Omental fat pad (tissue), 4 donors: ENCODE measurements around the gene SYT1. TPM values are rescaled to one million over a fixed set of nuclear protein-coding genes. Genes with fewer than 3 reads are reported as not detected.

ENCODE experiments used
- ATAC-seq: fragments of 150-250 bp; one replicate; pipeline ENCODE4 v1.9.1; 2016; ENCODE audit warnings: mild to moderate bottlenecking, moderate library complexity; ENCODE audit not compliant: low FRiP score
- DNase-seq: peaks from one replicate; pipeline ENCODE4 v3.0.0-alpha.2; 2019; ENCODE audit warnings: low spot score
- CTCF ChIP-seq, 3 donors: fragments of 450-650 bp; IDR thresholded peaks; one replicate each; pipeline ENCODE4 v1.5.1; 2016 to 2017; ENCODE audit warnings: antibody characterized with exemption in 3 of 3, mild to moderate bottlenecking in 3 of 3, moderate library complexity in 2 of 3
- total RNA-seq, 4 donors: library from RNA; depleted of rRNA; stranded (reverse); fragments of >200 nt; gene quantifications; one replicate each; pipeline ENCODE4 v1.1.0, GENCODE V29; 2016

Gene SYT1
- total RNA-seq, 4 donors from 2014 or later, result 0.72 to 3.1 (median 1.7) TPM

- ATAC-seq (no peak), DNase-seq (no peak)
- TF ChIP-seq CTCF (IDR thresholded peaks at IDR 0.05), result no peak
These were observed 467.3 kb downstream of the SYT1 start for GRCh38 chr12:79331870-79332269.

GRCh38 chr12:79333144-79333543 lies 468.6 kb downstream of the SYT1 start:
- ATAC-seq, result no peak
- DNase-seq, result no peak
- TF ChIP-seq CTCF (IDR thresholded peaks at IDR 0.05), result no peak

- no peak for DNase-seq
- ATAC-seq, result no peak
- no peak for TF ChIP-seq CTCF (IDR thresholded peaks at IDR 0.05)
These were observed 473.2 kb downstream of the SYT1 start for GRCh38 chr12:79337662-79338290.

- no peak for DNase-seq
- no peak for TF ChIP-seq CTCF (IDR thresholded peaks at IDR 0.05)
- ATAC-seq, result no peak
These were observed 480.6 kb downstream of the SYT1 start for GRCh38 chr12:79344855-79345847.

- ATAC-seq (no peak), DNase-seq (no peak)
- TF ChIP-seq CTCF (IDR thresholded peaks at IDR 0.05), result no peak
These were observed 483.3 kb downstream of the SYT1 start for GRCh38 chr12:79347866-79348265.

GRCh38 chr12:79351251-79351650 lies 486.7 kb downstream of the SYT1 start:
- no peak for DNase-seq

More at GRCh38 chr12:79351251-79351650, 486.7 kb downstream of the SYT1 start:
- no peak for ATAC-seq
- TF ChIP-seq CTCF (IDR thresholded peaks at IDR 0.05), result no peak
